BJ (cell line): Measurements from ENCODE around the gene PARD3B. TPM values are rescaled to one million over a fixed set of nuclear protein-coding genes. Genes with fewer than 3 reads are reported as not detected.
A peak's percentile ranks its signal among the peaks of the same experiment; 100 is the strongest.

Experiments used
- CTCF ChIA-PET: fragments of 350-600 bp; formaldehyde crosslinking; extraction: SDS; loops from one replicate; lab custom pipeline; 2021; ENCODE audit warnings: antibody characterized with exemption, inconsistent platforms; lab: Yijun Ruan, JAX
- POLR2A ChIA-PET: fragments of 300-600 bp; sonication (Branson Sonifier 250); formaldehyde crosslinking; extraction: SDS; loops from one replicate; lab custom pipeline; 2021; ENCODE audit warnings: antibody characterized with exemption; lab: Charles Lee
- DNase-seq: peaks from one replicate; pipeline ENCODE4 v3.0.0-alpha.2; 2011; ENCODE audit warnings: low read depth
- H3K27me3 ChIP-seq: 2 replicates; pipeline ENCODE4 v1.6.0; 2011; ENCODE audit warnings: low read length; ENCODE audit not compliant: control insufficient read depth, insufficient read depth
- H3K36me3 ChIP-seq: 2 replicates; pipeline ENCODE4 v1.5.1; 2011; ENCODE audit warnings: low read length; ENCODE audit not compliant: control insufficient read depth, insufficient read depth
- H3K4me3 ChIP-seq: 2 replicates; pipeline ENCODE4 v1.5.1; 2011; ENCODE audit warnings: low read depth, mild to moderate bottlenecking, control low read depth, low read length
- CTCF ChIP-seq: IDR thresholded peaks from 2 replicates; pipeline ENCODE4 v1.5.1; 2011; ENCODE audit warnings: low read depth, mild to moderate bottlenecking, control low read depth, inconsistent platforms, low read length, moderate library complexity; ENCODE audit not compliant: insufficient read depth
- polyA minus RNA-seq: library from RNA; depleted of rRNA, polyadenylated mRNA; stranded (reverse); fragments of >200 nt; gene quantifications from 2 replicates; pipeline ENCODE4 v1.2.3, GENCODE V29; 2011; rRNA and poly(A)+ RNA removed
- polyA plus RNA-seq: library from polyadenylated mRNA; depleted of rRNA; stranded (reverse); fragments of >200 nt; gene quantifications from 2 replicates; pipeline ENCODE4 v1.2.3, GENCODE V29; 2011; rRNA removed

PARD3B gene
- polyA plus RNA-seq: 7.1 and 10.2 TPM in 2 replicates
- polyA minus RNA-seq: 25.6 and 26.3 TPM in 2 replicates

DNA sequence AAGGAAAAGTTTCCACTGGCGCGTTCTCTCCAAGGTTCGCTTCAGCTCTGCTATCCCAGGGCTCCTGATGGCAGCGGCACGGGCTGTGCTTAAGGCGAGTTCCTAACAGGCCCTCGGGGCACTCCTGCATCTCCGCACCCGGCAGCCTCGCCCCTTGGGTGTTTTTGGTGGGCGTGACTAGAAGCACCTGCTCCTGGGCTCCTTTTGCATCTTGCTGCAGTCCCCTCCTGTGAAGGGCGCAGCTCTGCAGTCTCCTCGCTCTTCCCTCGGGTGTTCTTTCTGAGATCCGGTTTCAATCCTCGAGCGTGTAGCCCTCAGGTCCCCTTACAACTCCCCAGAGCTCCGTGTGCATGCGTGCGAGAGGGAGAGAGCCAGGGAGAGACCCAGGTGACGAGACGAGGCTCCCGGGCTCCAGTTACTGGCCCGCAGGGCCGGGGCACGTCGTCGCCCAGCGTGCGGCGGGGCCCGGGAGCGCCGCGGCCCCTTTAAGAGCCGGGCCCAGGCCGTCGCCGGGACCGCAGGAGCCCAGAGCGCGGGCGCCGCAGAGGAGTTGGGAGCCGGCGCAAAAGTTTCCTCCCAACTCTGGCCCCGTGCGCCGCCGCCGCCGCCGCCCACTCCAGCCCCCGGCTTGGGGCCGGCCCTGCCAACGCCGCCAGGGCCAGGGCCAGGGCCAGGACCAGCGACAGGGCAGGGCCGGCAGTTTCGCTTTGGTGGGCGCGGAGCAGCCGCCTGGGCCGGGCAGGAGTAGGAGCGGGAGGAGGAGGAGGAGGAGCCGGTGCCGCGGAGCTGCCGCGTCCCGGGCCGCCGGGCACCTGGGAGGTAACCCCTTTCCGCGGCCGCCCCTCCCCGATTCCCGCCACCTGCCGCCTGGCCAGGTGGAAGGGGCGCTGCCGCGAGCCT, at the start of gene PARD3B:
Gene PARD3B (plus strand): TSS at position 515 of the 900 bp plus-strand sequence. CDS start 525 bp downstream, outside the sequence.
- no peaks in the 10 kb centered on the region for H3K36me3 ChIP-seq
- no peak for TF ChIP-seq CTCF
- no peak for DNase-seq
- H3K4me3 ChIP-seq: peak within 1 kb of the TSS; percentile 58
- H3K27me3 ChIP-seq: no peaks in the 10 kb centered on the region
- POLR2A ChIA-PET: no interaction called here
- CTCF ChIA-PET: interaction anchor here (0.5 to 1.9 kb wide), 5 partner anchors 75 to 307 kb away, joined by 3 to 6 read pairs (median 3); no protein-coding TSS in a partner anchor

DNA sequence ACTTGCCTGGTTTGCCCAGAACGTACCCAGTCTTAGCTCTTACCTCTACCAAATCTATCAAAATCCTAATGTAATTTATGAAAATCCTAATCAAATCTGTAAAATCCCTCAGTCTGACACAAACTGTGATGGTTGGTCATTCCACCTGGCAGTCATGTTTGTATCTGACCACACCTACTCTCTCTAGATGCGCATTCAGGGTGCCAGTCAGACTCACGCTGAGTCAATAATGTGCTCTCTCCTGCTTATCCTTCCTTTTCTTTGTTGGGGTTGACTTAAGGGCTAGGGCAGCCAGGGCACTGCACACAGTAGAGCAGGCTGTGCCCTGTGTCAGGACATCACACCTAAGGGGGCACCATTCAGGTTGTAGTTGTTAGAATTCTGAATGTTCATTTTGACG, 48.5 kb upstream of the PARD3B start:
- DNase-seq: no peak
- Histone ChIP-seq H3K36me3 (no peaks in the 10 kb centered on the region), H3K4me3 (no peak overlapping the region), H3K27me3 (no peaks in the 10 kb centered on the region)
- ChIA-PET POLR2A (no interaction called here), CTCF (interaction anchor here (1.0 kb wide), 1 partner anchor 108 kb away, joined by 3 read pairs; no protein-coding TSS in a partner anchor)
- TF ChIP-seq CTCF: no peak

GRCh38 chr2:204497855-204498254, 47.4 kb upstream of the PARD3B start:
- Histone ChIP-seq H3K4me3 (no peak overlapping the region), H3K36me3 (no peaks in the 10 kb centered on the region), H3K27me3 (no peaks in the 10 kb centered on the region)
- no peak for TF ChIP-seq CTCF
- no peak for DNase-seq
- ChIA-PET CTCF (no interaction called here), POLR2A (no interaction called here)

- no peak for DNase-seq
- no peaks in the 10 kb centered on the region for H3K36me3 ChIP-seq
- TF ChIP-seq CTCF: no peak
- H3K4me3 ChIP-seq: no peak overlapping the region
- ChIA-PET CTCF (no interaction called here), POLR2A (no interaction called here)
- H3K27me3 ChIP-seq: no peaks in the 10 kb centered on the region
Measured at GRCh38 chr2:204498291-204498690, 47.0 kb upstream of the PARD3B start.

DNA sequence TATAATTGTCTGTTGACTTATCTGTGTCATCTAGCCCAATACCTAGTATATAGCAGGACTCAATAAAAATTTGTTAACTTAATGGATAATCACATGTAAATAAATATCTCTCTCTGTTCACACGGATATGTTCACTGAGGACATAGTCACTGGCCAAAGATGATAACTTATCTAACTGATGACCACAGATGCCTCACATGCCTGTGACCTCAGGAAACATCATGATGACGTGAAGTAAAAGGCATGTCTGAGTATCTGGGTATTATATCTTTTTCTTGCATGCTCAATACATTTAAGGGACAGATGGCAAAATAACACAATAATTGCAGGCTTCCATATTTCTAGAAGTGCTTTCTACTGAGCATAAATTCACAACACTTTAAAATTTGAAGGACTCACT, 41.4 kb upstream of the PARD3B start:
- DNase-seq: no peak

More for the DNA sequence above, 41.4 kb upstream of the PARD3B start:
- Histone ChIP-seq H3K36me3 (no peaks in the 10 kb centered on the region), H3K27me3 (no peaks in the 10 kb centered on the region), H3K4me3 (no peak overlapping the region)
- CTCF ChIA-PET: no interaction called here
- no peak for TF ChIP-seq CTCF
- POLR2A ChIA-PET: no interaction called here
